Naive thymus-derived CD8-positive, alpha-beta T cell (primary cell): ENCODE data around the gene ERGIC1. TPM values are rescaled to one million over a fixed set of nuclear protein-coding genes. Genes with fewer than 3 reads are reported as not detected.

Experiments
- ATAC-seq, 2 donors: fragments of 150-1000 bp; cut with Tn5 transposase in 1 of 2; sonication (Bioruptor Pico), chemical (Tn5 transposase) in 1 of 2; 1 replicate in 1 of 2; 2 replicates in 1 of 2; pipeline ENCODE4 v1.10.0; 2021; ENCODE audit warnings: mild to moderate bottlenecking in 2 of 2, moderate library complexity in 2 of 2
- POLR2A ChIA-PET: fragments of 350-600 bp; sonication (Branson Sonifier 250); formaldehyde crosslinking; loops from one replicate; lab custom pipeline; 2021; ENCODE audit warnings: antibody characterized with exemption; lab: Charles Lee
- DNase-seq, 10 donors: peaks; one replicate each; pipeline versions ENCODE4 v3.0.0 to v3.0.0-alpha.2; 2020 to 2022
- H3K27ac Mint-ChIP-seq, 10 donors: one replicate each; pipeline ENCODE4 v1.8.0; 2020 to 2022; ENCODE audit warnings: mild to moderate bottlenecking in 10 of 10, mixed read lengths in 10 of 10, moderate library complexity in 4 of 10, inconsistent platforms in 1 of 10
- H3K27me3 Mint-ChIP-seq, 5 donors: one replicate each; pipeline ENCODE4 v1.8.0; 2021 to 2022; ENCODE audit warnings: mixed read lengths in 5 of 5
- H3K36me3 Mint-ChIP-seq, 3 donors: one replicate each; pipeline ENCODE4 v1.8.0; 2020 to 2022; ENCODE audit warnings: mixed read lengths in 3 of 3, mild to moderate bottlenecking in 2 of 3, inconsistent platforms in 1 of 3
- H3K4me1 Mint-ChIP-seq, 4 donors: one replicate each; pipeline ENCODE4 v1.8.0; 2021 to 2022; ENCODE audit warnings: mixed read lengths in 4 of 4
- H3K4me3 Mint-ChIP-seq, 10 donors: one replicate each; pipeline ENCODE4 v1.8.0; 2020 to 2022; ENCODE audit warnings: mild to moderate bottlenecking in 10 of 10, mixed read lengths in 10 of 10, moderate library complexity in 6 of 10, inconsistent platforms in 1 of 10
- H3K9me3 Mint-ChIP-seq, 9 donors: one replicate each; pipeline ENCODE4 v1.8.0; 2020 to 2022; ENCODE audit warnings: mixed read lengths in 9 of 9, mild to moderate bottlenecking in 3 of 9, inconsistent platforms in 1 of 9, moderate library complexity in 1 of 9
- polyA plus RNA-seq, 3 donors: library from polyadenylated mRNA; unstranded; fragments of 300-500 nt; fragmentation: Illumina TruSeq; gene quantifications; one replicate each; pipeline ENCODE4 v1.2.3, GENCODE V29; 2021
- total RNA-seq, 8 experiments: library from RNA in 2 of 8; stranded (reverse) in 2 of 8; gene quantifications; one replicate each; pipeline ENCODE4 v1.2.3 and lab custom pipeline; 2021 to 2026

ERGIC1 gene
- total and polyA plus RNA-seq, 5 experiments from 2014 or later: 18.4 to 74.4 (median 23.8) TPM

GRCh38 chr5:172820046-172820767 is 13.8 kb upstream of the ERGIC1 start:
- H3K36me3 Mint-ChIP-seq: peaks cover 0 to 2% (median 2%) of the 10 kb centered on the region in 3 donors
- peaks cover 0 to 7% (median 2%) of the 10 kb centered on the region in 9 donors for H3K9me3 Mint-ChIP-seq
- POLR2A ChIA-PET: interaction anchor here (1.5 kb wide), 1 partner anchor 13 kb away, joined by 4 read pairs; no protein-coding TSS in a partner anchor
- peaks cover 0 to 3% (median 0%) of the 10 kb centered on the region in 4 donors for H3K4me1 Mint-ChIP-seq
- no peak for ATAC-seq
- H3K27me3 Mint-ChIP-seq: no peaks in the 10 kb centered on the region
- H3K4me3 Mint-ChIP-seq: no peak overlapping the region
- H3K27ac Mint-ChIP-seq: peak overlapping the region in 2 of 10 donors; percentile 9 to 75
- no peak for DNase-seq

DNA sequence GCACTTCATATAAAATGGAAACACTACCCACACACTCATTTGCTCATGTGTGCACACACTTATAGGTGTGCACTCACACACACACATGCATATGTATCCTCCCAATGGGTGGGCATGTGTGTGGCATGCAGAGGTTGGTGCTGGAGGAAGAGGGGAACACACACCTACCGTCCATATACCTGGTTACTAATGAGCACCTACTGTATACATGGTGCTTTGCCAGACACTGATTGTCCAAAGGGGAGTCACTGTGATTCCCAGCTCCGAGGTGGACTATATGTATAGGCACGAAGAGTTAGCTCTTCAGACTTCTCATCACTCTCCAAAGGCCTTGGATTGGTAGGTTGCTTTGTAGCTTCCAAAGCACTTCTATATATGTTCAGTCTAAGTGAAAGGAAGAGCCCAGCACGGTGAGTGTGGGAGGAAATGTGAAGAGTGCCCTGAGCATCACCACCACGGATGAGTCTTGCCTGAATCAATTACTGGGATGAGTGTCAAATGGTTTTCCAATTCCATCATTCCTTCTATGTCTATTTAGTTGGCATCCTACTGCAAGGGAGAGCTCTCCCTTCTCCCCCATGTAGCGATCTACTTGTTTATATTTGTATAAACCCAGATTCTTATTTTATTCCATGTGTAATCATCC is 12.6 kb upstream of the ERGIC1 start:
- Mint-ChIP-seq H3K9me3 (peaks cover 5 to 20% (median 11%) of the 10 kb centered on the region in 9 donors), H3K27me3 (no peaks in the 10 kb centered on the region), H3K36me3 (peaks cover 0 to 15% (median 14%) of the 10 kb centered on the region in 3 donors), H3K4me1 (peaks cover 0 to under 1% (median 0%) of the 10 kb centered on the region in 4 donors), H3K27ac (peak overlapping the region in 1 of 10 donors; percentile 22), H3K4me3 (no peak overlapping the region)
- DNase-seq: no peak
- POLR2A ChIA-PET: interaction anchor here (0.6 to 1.5 kb wide), 2 partner anchors 14 to 53 kb away, joined by 3 to 4 read pairs; no protein-coding TSS in a partner anchor
- no peak for ATAC-seq

- Mint-ChIP-seq H3K36me3 (peaks cover 0 to 19% (median 15%) of the 10 kb centered on the region in 3 donors), H3K4me1 (no peaks in the 10 kb centered on the region), H3K27ac (peak overlapping the region in 1 of 10 donors; percentile 60), H3K4me3 (no peak overlapping the region), H3K27me3 (no peaks in the 10 kb centered on the region), H3K9me3 (peaks cover 6 to 25% (median 11%) of the 10 kb centered on the region in 9 donors)
- DNase-seq (no peak), ATAC-seq (no peak)
- POLR2A ChIA-PET: no interaction called here
Observed at GRCh38 chr5:172823840-172824362, 10.2 kb upstream of the ERGIC1 start.

DNA sequence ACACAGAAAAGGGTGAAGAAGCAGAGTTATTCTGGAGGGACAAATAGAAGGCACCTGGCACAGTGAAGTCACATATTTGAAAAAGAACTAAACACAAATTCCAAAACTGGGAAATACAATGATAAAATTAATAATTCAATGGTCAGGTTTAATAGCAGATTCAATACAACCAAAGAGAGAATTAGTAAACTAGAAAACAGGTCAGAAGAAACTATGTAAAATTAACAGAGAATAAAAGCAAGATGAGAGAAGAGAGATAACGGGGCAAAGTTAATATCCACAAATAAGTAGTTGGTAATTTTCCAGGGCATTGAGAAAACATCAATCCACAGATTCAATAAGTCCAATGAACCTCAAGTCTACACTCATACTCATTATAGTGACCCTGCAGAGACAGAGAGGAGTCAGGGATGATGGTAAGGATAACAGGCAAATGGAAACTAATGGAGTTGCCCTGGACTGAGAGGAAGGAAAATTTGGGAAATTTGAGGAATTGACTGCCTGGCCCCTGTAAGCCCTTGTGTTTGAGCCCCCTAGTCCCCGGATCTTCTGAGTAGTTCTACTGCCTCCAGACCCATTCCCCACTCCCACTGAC is 8.3 kb upstream of the ERGIC1 start:
- DNase-seq (no peak), ATAC-seq (no peak)
- Mint-ChIP-seq H3K36me3 (peaks cover 0 to 19% (median 15%) of the 10 kb centered on the region in 3 donors), H3K4me3 (no peak overlapping the region), H3K9me3 (peaks cover 6 to 25% (median 11%) of the 10 kb centered on the region in 9 donors), H3K27me3 (no peaks in the 10 kb centered on the region), H3K4me1 (no peaks in the 10 kb centered on the region), H3K27ac (no peak overlapping the region)
- POLR2A ChIA-PET: no interaction called here

DNA sequence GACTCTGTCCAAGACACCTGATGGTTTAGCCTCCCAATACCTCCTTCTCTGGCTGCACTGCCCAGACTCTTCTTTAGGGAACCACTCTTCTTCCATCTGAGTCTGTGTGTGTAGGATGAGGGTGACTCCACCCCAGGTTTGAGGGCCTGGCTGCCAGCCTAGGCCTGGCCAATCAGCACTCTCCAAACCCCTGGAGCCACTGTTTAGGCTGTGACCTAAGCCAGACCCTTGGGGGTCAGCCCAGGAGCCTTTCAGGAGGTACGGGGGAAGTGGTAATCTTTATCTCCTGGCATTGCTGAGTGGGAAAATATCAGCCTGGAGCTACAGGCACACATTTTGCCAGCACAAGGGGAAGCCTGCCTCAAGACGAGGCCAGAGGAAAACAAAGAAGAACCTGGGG is 6.2 kb upstream of the ERGIC1 start:
- Mint-ChIP-seq H3K27me3 (no peaks in the 10 kb centered on the region), H3K27ac (no peak overlapping the region), H3K4me1 (peaks cover 0 to 6% (median under 1%) of the 10 kb centered on the region in 4 donors), H3K36me3 (peaks cover 0 to 19% (median 15%) of the 10 kb centered on the region in 3 donors), H3K9me3 (peaks cover 6 to 25% (median 11%) of the 10 kb centered on the region in 9 donors), H3K4me3 (no peak overlapping the region)
- POLR2A ChIA-PET: no interaction called here
- ATAC-seq: no peak
- no peak for DNase-seq

DNA sequence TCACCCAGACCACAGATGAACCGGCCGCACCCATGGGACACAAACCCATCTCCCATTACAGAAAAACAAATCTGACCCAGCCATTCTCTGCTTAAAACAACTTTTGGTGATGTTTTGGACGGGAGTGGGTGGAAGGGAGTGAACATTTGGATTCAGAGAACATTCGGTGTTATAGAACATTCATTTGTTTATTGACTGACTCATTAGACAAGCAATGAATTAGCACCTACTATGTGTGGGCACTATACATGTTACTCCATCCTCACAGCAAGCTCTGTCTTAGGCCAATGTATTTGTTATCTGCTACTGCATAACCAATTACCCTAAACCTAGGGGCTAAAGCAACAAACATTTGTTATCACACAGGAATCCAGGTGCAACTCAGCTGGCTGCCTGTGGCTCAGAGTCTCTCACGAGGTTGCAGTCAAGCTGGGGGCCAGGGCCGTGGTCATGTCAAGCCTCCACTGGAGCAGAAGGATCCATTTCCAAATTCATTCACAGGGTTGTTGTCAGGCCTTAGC is 5.1 kb upstream of the ERGIC1 start:
- POLR2A ChIA-PET: interaction anchor here (0.7 kb wide), 1 partner anchor 77 kb away, joined by 3 read pairs; no protein-coding TSS in a partner anchor
- H3K9me3 Mint-ChIP-seq: peaks cover 6 to 25% (median 11%) of the 10 kb centered on the region in 9 donors
- DNase-seq (no peak), ATAC-seq (no peak)
- peaks cover 0 to 19% (median 15%) of the 10 kb centered on the region in 3 donors for H3K36me3 Mint-ChIP-seq
- no peak overlapping the region for H3K4me3 Mint-ChIP-seq
- H3K27ac Mint-ChIP-seq: peak overlapping the region in 2 of 10 donors; percentile 2 to 34
- peaks cover 0 to 13% (median 6%) of the 10 kb centered on the region in 4 donors for H3K4me1 Mint-ChIP-seq
- H3K27me3 Mint-ChIP-seq: no peaks in the 10 kb centered on the region

DNA sequence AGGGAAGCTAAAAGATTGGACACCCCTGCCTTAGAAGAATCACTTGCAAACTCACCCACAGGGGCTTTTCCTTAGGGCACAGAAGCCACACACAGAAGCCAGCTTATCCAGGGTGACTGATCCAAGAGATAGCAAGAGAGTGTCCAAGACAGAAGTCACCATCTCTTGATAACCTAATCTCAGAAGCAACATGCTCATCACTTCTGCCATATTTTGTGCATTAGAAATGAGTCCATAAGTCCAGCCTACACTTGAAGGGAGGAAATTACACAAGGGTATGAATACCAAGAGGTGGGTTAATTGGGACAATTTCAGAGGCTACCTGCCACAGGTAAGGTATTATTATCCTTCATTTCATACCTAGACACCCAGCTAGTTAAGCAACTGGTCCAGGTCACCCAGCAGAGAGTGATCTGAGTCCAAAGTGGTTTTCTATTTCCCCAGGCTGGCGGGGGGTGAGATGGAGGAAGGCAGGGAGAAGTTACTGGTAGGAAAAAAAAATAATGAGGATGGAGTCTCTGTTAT is 3.7 kb upstream of the ERGIC1 start:
- H3K27me3 Mint-ChIP-seq: no peaks in the 10 kb centered on the region
- no peak for DNase-seq
- H3K4me1 Mint-ChIP-seq: peaks cover 2 to 17% (median 11%) of the 10 kb centered on the region in 4 donors
- H3K4me3 Mint-ChIP-seq: peak overlapping the region in 1 of 10 donors; percentile 24
- no peak for ATAC-seq
- POLR2A ChIA-PET: no interaction called here
- peaks cover 4 to 18% (median 10%) of the 10 kb centered on the region in 9 donors for H3K9me3 Mint-ChIP-seq
- H3K27ac Mint-ChIP-seq: peak overlapping the region in 3 of 10 donors; percentile 19 to 82 (median 75)
- peaks cover 0 to 16% (median 12%) of the 10 kb centered on the region in 3 donors for H3K36me3 Mint-ChIP-seq

GRCh38 chr5:172830876-172831662 is 3.0 kb upstream of the ERGIC1 start:
- DNase-seq (no peak), ATAC-seq (no peak)
- Mint-ChIP-seq H3K4me3 (no peak overlapping the region), H3K27ac (peak overlapping the region in 1 of 10 donors; percentile 8), H3K9me3 (peaks cover 0 to 11% (median 4%) of the 10 kb centered on the region in 9 donors), H3K4me1 (peaks cover 6 to 25% (median 18%) of the 10 kb centered on the region in 4 donors), H3K36me3 (peaks cover 0 to 8% (median 5%) of the 10 kb centered on the region in 3 donors), H3K27me3 (no peaks in the 10 kb centered on the region)
- POLR2A ChIA-PET: interaction anchor here (0.6 kb wide), 1 partner anchor 406 kb away, joined by 5 read pairs; no protein-coding TSS in a partner anchor

DNA sequence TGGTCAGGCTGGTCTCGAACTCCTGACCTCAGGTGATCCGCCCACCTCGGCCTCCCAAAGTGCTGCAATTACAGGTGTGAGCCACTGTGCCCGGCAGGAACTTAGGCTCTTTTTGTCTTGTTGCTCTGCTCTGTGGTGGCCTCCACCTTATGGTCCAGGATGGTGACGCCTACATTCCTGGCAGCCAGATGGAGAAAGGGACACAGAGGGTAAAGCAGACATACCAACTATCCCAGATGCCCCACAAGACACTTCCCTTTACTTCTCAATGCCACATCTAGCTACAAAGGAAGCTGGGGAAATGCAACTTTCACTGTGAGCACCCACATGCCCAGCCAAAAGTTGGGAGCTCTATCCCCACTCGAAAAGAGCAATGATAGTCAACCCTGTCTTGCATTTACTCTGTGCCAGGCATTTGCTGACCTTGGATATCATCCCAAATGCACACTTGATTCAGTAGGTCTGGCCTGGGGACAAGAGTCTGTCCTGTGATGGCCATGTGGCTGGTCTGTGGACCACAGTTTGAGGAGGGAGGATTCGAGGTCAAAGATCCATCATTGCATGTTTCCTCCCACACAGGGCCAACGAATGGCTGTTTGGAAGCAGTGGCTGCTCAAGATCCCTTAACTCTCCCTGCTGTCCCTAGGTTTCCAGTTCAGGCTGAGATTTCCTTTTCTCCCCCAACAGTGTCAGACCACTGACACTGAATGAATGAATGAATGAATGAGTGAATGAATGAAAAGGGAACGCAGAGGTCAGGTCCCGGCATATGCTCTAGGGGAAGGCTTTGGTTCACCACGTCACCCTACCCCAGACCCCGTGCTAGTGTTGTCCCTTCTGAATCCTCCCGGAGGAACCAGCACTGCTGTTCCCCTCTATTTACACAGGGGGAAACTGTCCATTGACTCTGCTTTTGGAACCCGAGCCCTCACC is 1.4 kb upstream of the ERGIC1 start:
- H3K4me1 Mint-ChIP-seq: peaks cover 16 to 40% (median 34%) of the 10 kb centered on the region in 4 donors
- ATAC-seq: no peak
- peak overlapping the region; percentile 75 to 97 (median 90) for H3K27ac Mint-ChIP-seq
- H3K27me3 Mint-ChIP-seq: no peaks in the 10 kb centered on the region
- H3K4me3 Mint-ChIP-seq: peak overlapping the region in 9 of 10 donors; percentile 79 to 94 (median 84)
- no peak for DNase-seq
- POLR2A ChIA-PET: interaction anchor here (0.6 to 8.2 kb wide), 3 partner anchors 19 to 61 kb away, joined by 3 to 110 read pairs (median 3); partner anchors contain the start of gene DUSP1
- H3K9me3 Mint-ChIP-seq: no peaks in the 10 kb centered on the region
- H3K36me3 Mint-ChIP-seq: no peaks in the 10 kb centered on the region

DNA sequence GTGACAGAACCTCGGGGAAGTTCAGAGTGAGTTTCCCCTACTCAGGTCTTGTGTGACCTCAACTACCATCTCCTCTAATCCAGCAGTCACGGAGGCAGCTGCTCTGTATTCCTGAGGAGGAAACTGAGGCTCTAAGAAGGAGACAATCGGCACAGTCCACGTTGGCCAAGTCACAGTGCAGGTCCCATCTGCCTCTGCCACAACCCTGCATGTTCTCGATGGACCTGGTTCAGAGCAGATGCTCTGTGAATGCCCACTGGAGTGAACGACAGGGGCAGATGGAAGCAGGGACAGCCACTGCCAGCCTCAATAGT is 722 bp upstream of the ERGIC1 start:
- no peak for ATAC-seq
- no peaks in the 10 kb centered on the region for H3K36me3 Mint-ChIP-seq

More for the DNA sequence above, 722 bp upstream of the ERGIC1 start:
- Mint-ChIP-seq H3K27me3 (no peaks in the 10 kb centered on the region), H3K9me3 (no peaks in the 10 kb centered on the region), H3K4me1 (peaks cover 18 to 47% (median 41%) of the 10 kb centered on the region in 4 donors), H3K27ac (peak overlapping the region; percentile 75 to 97 (median 90)), H3K4me3 (peak overlapping the region; percentile 79 to 94 (median 84))
- POLR2A ChIA-PET: interaction anchor here (0.6 to 8.2 kb wide), 3 partner anchors 20 to 844 kb away, joined by 3 to 110 read pairs (median 3); partner anchors contain the start of gene DUSP1
- peak in 1 of 10 donors; percentile 18 for DNase-seq
